ENCODE data around the gene ABTB2. TPM values are rescaled to one million over a fixed set of nuclear protein-coding genes. Genes with fewer than 3 reads are reported as not detected.

Gene ABTB2
- total RNA-seq (2021) (40.7 and 46.3 TPM in 2 replicates), Bru-seq, nascent RNA (percentile 90 among the genes with signal in this experiment), BruChase-seq, experiment 1, labeled RNA remaining after a 2-hour chase (percentile 87 among the genes with signal in this experiment), BruChase-seq, experiment 2, labeled RNA remaining after a 6-hour chase (percentile 91 among the genes with signal in this experiment)
- long read RNA-seq, full-length matches to known transcripts = 2 of 9 reads
- long read RNA-seq, partial matches to known transcripts = 2 of 9 reads
- long read RNA-seq, other reads (novel, unspliced or antisense) = 5 of 9 reads

GRCh38 chr11:34357701-34358257 lies at the start of gene ABTB2:
Gene ABTB2, minus strand, starts transcription at chr11:34358010.
- no peaks in the 10 kb centered on the region for H3K27me3 ChIP-seq (replicated peaks; ENCODE audit: insufficient read depth, low read depth, low read length, poor library complexity)
- ChIA-PET POLR2A (ENCODE audit: low non-redundant PET) (interaction anchor here (0.5 to 1.1 kb wide), 7 partner anchors 9 to 370 kb away, joined by 3 to 6 read pairs (median 3); no protein-coding TSS in a partner anchor), CTCF (interaction anchor here (0.6 to 4.0 kb wide), 5 partner anchors 110 to 552 kb away, joined by 3 to 80 read pairs (median 5); no protein-coding TSS in a partner anchor)
- H3K9me3 ChIP-seq (ENCODE audit: low read depth, low read length, poor library complexity, severe bottlenecking) = no peaks in the 10 kb centered on the region
- no TSS peak for BruUV-seq (replicated peaks)
- H3K4me1 ChIP-seq (ENCODE audit: insufficient read depth, low read length, poor library complexity, severe bottlenecking) = peaks cover 43% of the 10 kb centered on the region
- peak; percentile 100 for DNase-seq (ENCODE audit: low spot score)
- H3K27ac ChIP-seq (ENCODE audit: low read depth, low read length, poor library complexity, severe bottlenecking) = peak within 1 kb of the TSS; percentile 54
- no peak for TF ChIP-seq CTCF (conservative IDR thresholded peaks at IDR 0.05; ENCODE audit: low read depth, low read length)
- no peak for TF ChIP-seq EZH2 (IDR thresholded peaks at IDR 0.05; ENCODE audit: borderline replicate concordance, low read depth, low read length, poor library complexity, severe bottlenecking)
- H3K36me3 ChIP-seq (ENCODE audit: insufficient read depth, low read length, poor library complexity, severe bottlenecking) = no peaks in the 10 kb centered on the region
- intact Hi-C loops (cut with micrococcal nuclease; ENCODE audit: unreplicated experiment) = loop anchor here (1.0 to 5.0 kb wide), 4 partner anchors 90 to 499 kb away; partner anchors contain the start of genes CAPRIN1 and NAT10
- peak within 1 kb of the TSS; percentile 71 for H3K4me3 ChIP-seq (ENCODE audit: low read depth, low read length, poor library complexity, severe bottlenecking)

- DNase-seq (ENCODE audit: low spot score) = no peak
- CTCF ChIA-PET = no interaction called here
- POLR2A ChIA-PET (ENCODE audit: low non-redundant PET) = interaction anchor here (0.5 to 0.7 kb wide), 2 partner anchors 179 to 692 kb away, joined by 3 to 8 read pairs; no protein-coding TSS in a partner anchor
- intact Hi-C loops (cut with micrococcal nuclease; ENCODE audit: unreplicated experiment) = no loop called here
- no TSS peak for BruUV-seq (replicated peaks)
- H3K4me1 ChIP-seq (ENCODE audit: insufficient read depth, low read length, poor library complexity, severe bottlenecking) = peaks cover 4% of the 10 kb centered on the region
- no peak overlapping the region for H3K27ac ChIP-seq (ENCODE audit: low read depth, low read length, poor library complexity, severe bottlenecking)
- H3K4me3 ChIP-seq (ENCODE audit: low read depth, low read length, poor library complexity, severe bottlenecking) = no peak overlapping the region
- TF ChIP-seq CTCF (conservative IDR thresholded peaks at IDR 0.05; ENCODE audit: low read depth, low read length) (no peak), EZH2 (IDR thresholded peaks at IDR 0.05; ENCODE audit: borderline replicate concordance, low read depth, low read length, poor library complexity, severe bottlenecking) (no peak)
- no peaks in the 10 kb centered on the region for H3K9me3 ChIP-seq (ENCODE audit: low read depth, low read length, poor library complexity, severe bottlenecking)
- no peaks in the 10 kb centered on the region for H3K36me3 ChIP-seq (ENCODE audit: insufficient read depth, low read length, poor library complexity, severe bottlenecking)
- peaks cover 21% of the 10 kb centered on the region for H3K27me3 ChIP-seq (replicated peaks; ENCODE audit: insufficient read depth, low read depth, low read length, poor library complexity)
These were observed 49.5 kb upstream of the ABTB2 start for GRCh38 chr11:34407121-34407813.

- H3K27ac ChIP-seq (ENCODE audit: low read depth, low read length, poor library complexity, severe bottlenecking) = no peak overlapping the region
- H3K9me3 ChIP-seq (ENCODE audit: low read depth, low read length, poor library complexity, severe bottlenecking) = no peaks in the 10 kb centered on the region
- H3K4me1 ChIP-seq (ENCODE audit: insufficient read depth, low read length, poor library complexity, severe bottlenecking) = peaks cover 4% of the 10 kb centered on the region
- no peak for DNase-seq (ENCODE audit: low spot score)
- H3K36me3 ChIP-seq (ENCODE audit: insufficient read depth, low read length, poor library complexity, severe bottlenecking) = no peaks in the 10 kb centered on the region
- CTCF ChIA-PET = no interaction called here
- intact Hi-C loops (cut with micrococcal nuclease; ENCODE audit: unreplicated experiment) = no loop called here
- peaks cover 21% of the 10 kb centered on the region for H3K27me3 ChIP-seq (replicated peaks; ENCODE audit: insufficient read depth, low read depth, low read length, poor library complexity)
- H3K4me3 ChIP-seq (ENCODE audit: low read depth, low read length, poor library complexity, severe bottlenecking) = no peak overlapping the region
- no TSS peak for BruUV-seq (replicated peaks)
- POLR2A ChIA-PET (ENCODE audit: low non-redundant PET) = interaction anchor here (0.7 kb wide), 1 partner anchor 691 kb away, joined by 3 read pairs; no protein-coding TSS in a partner anchor
- TF ChIP-seq EZH2 (IDR thresholded peaks at IDR 0.05; ENCODE audit: borderline replicate concordance, low read depth, low read length, poor library complexity, severe bottlenecking) = no peak
- TF ChIP-seq CTCF (conservative IDR thresholded peaks at IDR 0.05; ENCODE audit: low read depth, low read length) = no peak
These were observed 48.6 kb upstream of the ABTB2 start for GRCh38 chr11:34406413-34406812.

Measured in A673 (cell line).